Measurements from ENCODE around the gene GIPR.
"Not testable (repeated sequence)": the region's sequence is repeated elsewhere in the genome, so short reads cannot be mapped to it uniquely, and the experiment has no call there.

The GIPR gene

DNA sequence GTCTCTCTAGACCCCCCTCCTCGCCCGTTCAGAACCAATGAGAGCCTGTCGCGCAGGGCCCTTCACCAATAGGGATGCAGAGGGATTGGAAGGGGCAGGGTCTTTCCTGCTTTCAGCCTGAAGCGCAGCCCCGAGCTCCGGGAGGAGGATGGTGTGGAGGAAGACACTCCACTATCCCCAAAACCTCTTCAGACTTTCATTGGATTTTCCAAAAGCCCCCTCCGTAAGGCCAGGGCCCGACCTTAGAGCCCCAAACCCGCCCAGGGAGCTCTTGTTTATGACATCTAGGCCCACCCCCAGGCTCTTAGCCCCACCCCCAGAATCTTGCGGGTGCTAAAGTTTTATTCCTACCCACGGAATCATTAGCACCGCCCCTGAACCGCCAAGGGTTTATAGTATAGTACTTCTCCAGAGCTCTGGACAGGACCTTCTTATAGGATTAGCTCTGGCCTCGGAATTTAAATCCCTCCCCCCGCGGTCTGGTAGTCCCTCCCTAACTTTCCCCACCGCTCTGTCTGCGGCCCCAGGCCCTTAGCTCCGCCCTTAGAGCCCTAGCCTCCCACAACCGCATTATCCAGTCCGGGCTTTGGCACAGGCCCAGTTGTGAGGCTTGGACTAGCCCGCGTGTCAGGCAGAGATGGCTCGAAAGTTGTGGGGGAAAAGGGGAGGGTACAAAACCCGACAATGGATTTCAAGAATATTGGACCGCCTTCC lies 22.2 kb upstream of the GIPR start:
- DNase-seq: peak; percentile 85

DNA sequence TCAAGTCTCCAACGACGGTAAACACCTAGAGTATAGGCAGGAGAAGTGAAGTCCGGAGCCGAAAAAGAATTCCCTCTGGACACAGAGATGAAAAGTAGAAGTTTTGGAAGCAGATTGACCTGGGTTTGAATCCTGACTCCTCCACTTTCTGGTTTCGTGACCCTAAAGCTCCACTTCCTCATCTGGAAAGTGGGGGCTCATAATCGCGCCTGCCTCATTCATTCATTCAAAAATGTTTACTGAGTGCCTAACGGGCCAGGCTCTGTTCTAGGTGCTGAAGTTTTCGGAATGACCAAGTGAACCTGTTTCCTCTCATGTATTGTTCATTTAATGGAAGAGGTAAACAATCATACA lies 21.7 kb upstream of the GIPR start:
- no peak for DNase-seq

DNA sequence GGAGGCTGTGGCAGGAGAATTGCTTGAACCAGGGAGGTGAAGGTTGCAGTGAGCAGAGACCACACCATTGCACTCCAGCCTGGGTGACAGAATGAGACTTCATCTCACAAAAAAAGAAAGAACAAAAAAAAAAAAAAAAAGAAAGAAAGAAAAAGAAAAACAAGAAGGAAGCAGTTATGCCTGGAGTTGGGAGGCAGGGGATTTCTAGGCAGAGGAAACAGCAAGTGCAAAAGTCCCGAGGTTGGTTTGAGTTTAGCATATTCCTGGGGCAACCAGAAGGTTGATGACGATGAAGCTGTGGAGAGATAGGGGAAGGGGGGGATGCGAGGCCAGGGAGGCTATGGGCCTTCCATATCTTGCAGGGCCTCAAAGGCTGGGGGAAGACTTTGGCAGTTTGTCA lies 17.3 kb upstream of the GIPR start:
- no peak for DNase-seq

DNA sequence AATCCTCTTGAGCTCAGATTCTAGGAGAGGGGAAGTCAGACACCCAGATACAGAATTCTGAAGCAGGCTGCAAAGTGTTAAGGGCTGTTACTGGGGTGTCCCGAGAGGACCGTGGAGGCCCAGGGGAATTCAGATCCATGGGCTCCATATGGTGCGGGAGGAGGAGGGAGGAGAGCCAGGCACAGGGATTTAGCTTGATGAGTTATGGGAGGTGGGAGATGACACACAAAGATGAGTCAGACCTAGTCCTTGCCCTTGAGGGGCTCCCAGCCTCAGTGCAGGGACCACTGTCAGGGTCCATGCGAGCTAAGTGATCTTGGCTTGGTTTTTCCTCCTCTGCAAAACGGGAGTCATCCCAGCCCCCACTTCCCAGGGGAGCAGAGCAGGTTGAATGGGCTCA lies 14.4 kb upstream of the GIPR start:
- no peak for DNase-seq

DNA sequence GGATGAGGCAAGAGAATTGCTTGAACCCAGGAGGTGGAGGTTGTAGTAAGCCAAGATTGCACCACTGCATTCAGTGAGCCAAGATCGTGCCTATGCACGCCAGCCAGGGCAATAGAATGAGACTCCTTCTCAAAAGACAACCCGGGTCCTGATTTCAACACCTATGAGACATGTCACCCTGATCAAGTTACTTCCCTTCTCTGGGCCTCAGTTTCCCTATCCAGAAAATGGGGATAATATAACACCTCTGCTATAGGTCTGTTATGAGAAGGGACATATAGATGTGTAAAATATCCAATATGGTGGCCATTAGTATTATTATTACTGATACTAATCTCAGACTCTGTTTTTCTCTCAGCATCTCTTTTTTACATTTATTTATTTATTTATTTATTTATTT lies 12.9 kb upstream of the GIPR start:
- no peak for DNase-seq

DNA sequence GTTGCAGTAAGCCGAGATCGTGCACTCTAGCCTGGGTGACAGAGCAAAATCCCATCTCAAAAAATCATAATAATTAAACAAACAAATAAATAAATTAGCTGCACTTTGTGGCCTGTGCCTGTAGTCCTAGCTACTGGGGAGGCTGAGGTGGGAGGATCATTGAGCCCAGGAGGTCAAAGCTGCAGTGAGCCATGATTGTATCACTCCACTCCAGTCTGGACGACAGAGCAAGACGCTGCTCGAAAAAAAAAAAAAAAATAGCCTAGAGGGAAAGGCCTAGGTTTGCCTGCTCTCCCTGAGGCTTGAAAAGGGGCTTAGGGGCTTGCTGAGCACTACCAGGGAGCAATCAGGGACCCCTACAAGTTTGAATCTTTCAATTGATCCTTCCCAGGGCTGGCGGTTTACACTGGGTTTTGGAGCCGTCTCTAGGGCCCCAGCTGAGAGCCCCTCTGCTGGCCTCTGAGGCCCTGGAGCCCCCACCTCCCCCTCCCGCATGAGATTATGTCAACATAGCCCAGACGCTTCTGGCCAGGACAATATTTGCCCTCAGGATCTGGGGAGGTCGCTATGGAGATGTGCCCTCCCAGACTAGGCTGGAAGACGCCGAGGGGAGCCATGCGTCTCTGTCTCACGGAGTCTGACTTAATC lies 10.4 kb upstream of the GIPR start:
- DNase-seq: no peak

DNA sequence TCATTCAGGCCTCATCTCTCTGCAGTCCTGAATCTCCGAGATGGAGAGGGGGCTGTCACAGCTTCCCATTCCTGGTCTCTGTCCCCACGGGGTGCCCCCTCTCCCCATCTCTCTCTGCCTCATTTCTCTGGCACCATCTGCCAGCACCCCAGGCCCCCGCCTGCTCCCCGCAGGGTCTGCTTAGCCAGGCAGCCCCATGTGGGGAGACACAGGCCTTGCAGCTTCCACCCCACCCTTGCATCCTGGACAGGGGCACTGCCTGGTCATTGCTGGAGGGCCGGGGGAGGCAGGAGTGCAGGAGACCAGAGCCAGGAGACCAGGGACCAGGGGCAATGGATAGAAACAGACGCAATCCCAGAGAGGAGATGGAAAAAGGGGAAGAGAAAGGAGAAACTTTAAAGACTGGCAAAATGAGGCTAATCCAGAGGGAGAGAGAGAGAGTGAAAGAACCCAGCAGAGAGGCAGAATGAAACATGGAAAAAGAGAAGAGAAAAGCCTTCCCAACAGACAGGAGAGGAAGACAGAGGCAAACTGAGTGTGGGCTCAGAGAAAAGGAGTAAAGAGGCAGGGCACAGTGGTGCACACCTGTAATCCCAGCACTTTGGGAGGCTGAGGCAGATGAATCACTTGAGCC lies 8.8 kb upstream of the GIPR start:
- no peak for DNase-seq

DNA sequence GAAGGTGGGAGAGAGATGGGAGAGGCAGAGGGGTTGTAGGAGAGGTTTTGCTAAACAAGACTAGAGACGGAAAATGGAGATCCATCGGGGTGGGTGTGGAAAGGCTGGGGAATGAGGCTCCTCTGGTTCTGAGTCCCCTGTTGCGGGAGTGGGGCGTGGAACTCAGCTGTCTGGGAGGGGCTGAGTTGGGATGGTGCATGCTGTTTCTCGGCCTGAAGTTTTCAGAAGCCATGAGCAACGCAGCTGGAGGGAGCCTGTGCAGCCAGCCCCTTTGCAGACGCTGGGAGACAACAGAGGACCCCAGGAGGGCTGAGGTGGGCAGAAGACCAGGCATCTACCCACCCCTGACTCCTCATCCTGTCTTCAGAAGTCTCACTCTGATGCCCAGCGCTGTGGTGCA lies 7.4 kb upstream of the GIPR start:
- DNase-seq: no peak

DNA sequence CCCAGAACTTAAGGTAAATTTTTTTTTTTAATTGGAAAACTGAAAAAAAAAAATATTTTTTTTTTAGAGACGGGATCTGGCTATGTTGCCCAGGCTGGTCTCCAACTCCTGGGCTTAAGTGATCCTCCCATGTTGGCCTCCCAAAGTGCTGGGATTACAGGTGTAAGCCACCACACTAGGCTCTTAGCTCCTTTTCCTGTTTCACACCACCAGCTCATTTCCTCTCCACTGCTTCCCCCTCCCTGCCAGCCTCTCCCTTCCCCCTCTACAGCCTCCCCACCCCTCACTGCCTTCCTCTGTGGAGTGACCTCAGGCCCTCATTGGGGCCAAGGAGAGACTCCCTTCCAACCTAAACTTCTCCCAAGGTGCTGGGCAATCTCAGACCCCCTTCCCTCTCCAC lies 4.2 kb upstream of the GIPR start:
- DNase-seq: no peak

DNA sequence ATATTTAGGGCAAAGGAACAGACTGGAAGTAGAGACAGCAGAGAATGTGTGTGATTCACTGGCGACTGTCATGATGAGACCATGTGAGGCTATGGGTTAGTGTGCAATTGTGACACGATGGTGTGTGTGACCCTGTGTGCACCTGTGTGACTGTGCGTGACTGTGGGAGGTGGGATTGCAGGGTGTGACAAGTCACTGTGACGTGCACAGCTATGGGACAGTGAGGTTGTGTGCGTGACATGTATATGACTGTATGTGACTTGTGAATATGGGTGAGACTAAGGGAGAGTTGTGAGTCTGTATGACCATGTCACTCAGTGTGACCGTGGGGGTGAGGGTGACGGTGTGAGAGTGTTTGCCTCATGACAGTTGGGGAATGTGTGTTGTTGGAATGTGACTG lies 3.4 kb upstream of the GIPR start:
- DNase-seq: no peak

DNA sequence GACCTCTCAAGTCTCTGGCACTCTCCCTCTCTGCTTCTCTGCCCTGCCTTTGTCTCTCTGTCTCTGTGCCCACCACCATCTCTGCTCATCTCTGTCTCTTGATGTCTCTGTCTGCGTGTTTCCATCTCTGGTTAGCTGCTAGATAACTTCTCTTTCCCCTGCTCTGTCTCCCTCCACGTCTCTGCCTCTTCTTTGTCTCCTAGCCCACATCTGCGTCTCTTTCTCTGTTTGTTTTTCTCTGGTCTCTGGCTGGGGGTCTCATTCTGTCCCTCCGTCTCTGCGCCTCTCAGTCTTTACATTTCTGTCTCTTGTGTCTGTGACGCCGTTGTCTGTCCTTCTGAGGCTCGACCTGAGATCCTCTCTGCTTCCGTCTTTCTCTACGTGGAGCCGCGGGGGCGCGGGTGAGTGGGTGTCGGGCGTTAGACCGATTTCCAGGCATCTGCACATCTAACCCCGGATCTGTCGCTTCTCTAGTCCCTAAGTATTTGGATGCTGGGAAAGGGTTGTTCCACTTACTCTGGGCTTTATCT lies 386 bp downstream of the GIPR start:
- no peak for DNase-seq

DNA sequence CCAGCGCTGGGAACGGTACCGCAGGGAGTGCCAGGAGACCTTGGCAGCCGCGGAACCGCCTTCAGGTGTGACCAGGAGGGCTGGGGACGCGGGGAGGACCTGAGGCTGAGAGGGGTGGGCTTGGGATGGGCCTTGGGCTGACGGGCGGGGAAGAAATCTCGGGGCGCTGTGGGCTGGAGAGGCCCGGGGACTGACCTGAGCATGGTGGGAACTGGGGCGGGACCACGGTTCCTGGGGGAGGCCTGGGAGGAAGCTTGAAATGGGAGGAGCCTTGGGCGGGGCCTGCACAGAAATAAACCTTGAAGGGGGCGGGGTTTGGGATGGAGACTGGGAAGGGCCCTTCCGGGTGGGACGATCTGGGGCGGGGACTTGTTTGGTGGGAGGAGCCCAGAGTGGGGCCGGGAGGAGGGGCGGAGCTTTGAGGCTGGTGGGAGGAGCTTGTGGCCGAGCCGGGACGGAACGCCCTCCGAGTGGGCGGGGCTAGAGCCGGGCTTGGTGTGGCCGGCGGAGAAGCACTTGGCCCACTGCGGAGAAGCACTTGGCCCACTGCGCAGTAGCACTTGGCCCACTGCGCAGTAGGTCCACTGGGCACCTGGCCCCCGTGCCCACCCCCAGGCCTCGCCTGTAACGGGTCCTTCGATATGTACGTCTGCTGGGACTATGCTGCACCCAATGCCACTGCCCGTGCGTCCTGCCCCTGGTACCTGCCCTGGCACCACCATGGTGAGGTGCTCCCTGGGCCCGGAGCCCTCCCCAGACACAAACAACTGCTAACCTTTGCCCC lies 2.8 kb downstream of the GIPR start:
- no peak for DNase-seq

DNA sequence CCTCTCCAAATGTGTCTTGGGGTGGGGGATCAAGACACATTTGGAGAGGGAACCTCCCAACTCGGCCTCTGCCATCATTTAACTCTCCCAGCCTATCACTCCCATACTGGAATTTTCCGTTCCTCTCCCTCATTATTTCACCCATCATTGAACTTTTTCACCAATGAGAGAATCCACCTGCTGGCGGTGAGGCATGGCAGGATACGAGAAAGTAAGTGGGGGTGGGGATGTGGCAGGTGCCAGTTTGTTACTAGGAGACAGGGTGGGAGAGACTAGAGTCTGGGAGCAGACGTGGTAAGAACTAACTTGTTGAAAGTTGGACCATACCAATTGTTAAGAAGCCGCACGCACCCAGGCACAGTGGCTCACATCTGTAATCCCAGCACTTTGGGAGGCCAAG lies 6.9 kb downstream of the GIPR start:
- DNase-seq: no peak

DNA sequence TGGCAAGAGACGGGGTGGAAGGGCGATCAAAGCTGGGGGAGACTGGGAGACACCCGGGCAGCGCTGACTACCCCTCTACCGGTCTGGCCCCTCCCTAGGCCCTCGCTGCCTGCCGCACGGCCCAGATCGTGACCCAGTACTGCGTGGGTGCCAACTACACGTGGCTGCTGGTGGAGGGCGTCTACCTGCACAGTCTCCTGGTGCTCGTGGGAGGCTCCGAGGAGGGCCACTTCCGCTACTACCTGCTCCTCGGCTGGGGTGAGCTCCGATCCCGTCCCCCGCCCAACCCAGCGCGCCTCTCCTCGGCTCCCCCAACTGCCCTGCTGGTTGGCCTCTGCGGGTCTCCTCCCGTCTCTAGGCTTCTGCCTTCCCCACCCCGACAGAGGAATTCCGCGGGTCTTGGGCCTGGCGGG lies 8.8 kb downstream of the GIPR start:
- DNase-seq: no peak

DNA sequence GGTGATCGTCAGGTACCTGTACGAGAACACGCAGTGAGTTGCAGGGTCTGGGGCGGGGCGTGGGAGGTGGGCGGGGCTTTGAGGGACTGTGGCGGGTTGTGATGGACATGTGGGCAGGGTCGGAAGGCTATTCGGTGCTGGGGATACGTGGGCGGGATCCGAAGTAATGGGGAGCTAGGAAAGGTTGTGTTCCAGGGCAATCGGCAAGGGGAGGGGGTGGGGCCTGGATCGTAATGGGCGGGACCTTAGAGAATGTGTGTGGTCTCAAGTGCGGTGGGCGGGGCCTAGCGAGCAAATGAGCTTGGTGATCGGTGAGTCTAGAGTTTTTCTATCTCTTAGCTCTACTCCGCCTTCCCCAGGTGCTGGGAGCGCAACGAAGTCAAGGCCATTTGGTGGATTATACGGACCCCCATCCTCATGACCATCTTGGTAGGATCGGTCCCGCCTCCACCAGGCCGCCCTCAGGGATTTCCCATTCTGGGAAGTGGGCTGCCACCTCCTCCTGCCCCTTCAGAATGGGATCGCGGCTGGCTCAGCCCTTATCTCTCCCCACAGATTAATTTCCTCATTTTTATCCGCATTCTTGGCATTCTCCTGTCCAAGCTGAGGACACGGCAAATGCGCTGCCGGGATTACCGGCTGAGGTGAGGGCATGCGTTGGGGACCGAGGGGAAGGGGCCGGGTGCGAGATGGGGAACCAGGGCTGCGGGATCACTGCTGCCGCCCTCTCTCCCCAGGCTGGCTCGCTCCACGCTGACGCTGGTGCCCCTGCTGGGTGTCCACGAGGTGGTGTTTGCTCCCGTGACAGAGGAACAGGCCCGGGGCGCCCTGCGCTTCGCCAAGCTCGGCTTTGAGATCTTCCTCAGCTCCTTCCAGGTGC lies 9.6 kb downstream of the GIPR start:
- DNase-seq: peak; percentile 83

DNA sequence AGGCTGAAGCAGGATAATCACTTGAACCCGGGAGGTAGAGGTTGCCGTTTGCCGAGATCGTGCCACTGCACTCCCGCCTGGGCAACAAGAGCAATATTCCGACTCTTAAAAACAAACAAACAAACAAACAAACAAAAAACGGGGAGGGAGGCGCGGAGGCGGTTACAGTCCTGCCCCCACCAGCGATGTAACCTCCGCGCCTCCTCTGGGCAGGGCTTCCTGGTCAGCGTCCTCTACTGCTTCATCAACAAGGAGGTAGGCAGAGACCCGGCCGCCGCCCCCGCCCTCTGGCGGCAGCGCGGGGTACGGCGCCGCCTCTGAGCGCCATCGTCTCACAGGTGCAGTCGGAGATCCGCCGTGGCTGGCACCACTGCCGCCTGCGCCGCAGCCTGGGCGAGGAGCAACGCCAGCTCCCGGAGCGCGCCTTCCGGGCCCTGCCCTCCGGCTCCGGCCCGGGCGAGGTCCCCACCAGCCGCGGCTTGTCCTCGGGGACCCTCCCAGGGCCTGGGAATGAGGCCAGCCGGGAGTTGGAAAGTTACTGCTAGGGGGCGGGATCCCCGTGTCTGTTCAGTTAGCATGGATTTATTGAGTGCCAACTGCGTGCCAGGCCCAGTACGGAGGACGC lies 13.5 kb downstream of the GIPR start:
- peak; percentile 69 for DNase-seq

DNA sequence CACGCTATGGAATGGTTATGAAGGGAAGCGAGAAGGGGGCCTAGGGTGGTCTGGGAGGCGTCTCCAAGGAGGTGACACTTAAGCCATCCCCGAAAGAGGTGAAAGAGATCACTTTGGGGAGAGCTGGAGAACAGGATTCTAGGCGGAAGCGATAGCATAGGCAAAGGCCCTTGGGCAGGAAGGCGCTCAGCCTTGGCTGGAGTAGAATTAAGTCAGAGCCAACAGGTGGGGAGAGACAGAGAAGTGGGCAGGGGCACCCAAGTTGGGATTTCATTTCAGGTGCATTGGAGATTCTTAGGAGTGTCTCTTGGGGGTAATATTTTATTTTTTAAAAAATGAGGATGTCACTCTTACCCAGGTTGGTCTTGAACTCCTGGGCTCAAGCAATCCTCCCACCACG lies 14.1 kb downstream of the GIPR start:
- DNase-seq: no peak

DNA sequence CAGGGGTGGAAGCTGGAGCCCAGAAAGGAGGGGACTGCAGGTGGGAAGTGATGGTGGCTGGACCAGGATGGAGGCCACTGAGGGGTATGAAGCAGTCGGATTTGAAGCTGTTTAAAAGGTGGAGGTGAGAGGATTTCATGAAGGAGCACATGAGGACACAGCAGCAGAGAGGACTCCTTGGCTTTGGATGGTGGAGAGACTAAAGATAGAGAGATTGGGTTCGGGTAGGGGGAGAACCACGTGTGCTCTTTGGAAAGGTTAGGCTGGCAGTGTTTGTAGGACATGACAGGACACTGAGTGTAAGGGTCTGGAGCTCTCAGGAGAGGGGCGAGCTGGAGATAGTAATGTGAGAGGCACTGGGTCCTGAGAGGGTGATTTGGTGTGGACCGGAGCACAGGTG lies 14.9 kb downstream of the GIPR start:
- no peak for DNase-seq

DNA sequence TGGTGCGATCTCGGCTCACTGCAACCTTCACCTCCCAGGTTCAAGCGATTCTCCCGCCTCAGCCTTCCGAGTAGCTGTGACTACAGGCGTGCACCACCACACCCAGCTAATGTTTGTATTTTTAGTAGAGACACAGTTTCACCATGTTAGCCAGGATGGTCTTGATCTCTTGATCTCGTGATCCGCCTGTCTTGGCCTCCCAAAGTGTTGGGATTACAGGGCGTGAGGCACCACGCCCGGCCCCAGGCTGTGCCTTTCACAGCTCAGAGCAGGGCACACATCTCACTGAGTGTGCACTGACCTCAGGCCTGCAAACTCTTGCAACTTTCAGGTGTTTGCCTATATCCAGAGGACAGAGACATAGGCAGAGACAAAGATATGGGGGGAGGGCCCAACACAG lies 17.0 kb downstream of the GIPR start:
- DNase-seq: not testable (repeated sequence)

DNA sequence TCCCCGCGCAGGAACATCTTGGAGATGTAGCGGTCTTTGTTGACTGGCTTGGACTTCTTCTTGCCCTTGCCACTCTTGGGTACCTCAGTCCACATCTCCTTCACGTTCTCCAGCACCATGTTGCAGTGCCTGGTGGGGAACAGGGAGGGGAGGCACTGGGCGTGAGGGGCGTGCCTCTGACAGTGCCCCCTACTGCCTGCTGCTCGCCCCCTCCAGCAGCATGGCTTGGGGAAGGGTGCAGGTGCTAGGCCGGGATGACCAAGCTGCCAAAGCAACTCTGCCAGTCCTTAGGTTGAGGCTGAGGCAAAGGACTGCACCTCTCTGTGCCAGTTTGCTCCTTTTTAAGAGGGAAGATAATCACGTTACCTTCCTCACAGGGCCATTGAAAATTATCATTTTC lies 19.6 kb downstream of the GIPR start:
- no peak for DNase-seq

DNA sequence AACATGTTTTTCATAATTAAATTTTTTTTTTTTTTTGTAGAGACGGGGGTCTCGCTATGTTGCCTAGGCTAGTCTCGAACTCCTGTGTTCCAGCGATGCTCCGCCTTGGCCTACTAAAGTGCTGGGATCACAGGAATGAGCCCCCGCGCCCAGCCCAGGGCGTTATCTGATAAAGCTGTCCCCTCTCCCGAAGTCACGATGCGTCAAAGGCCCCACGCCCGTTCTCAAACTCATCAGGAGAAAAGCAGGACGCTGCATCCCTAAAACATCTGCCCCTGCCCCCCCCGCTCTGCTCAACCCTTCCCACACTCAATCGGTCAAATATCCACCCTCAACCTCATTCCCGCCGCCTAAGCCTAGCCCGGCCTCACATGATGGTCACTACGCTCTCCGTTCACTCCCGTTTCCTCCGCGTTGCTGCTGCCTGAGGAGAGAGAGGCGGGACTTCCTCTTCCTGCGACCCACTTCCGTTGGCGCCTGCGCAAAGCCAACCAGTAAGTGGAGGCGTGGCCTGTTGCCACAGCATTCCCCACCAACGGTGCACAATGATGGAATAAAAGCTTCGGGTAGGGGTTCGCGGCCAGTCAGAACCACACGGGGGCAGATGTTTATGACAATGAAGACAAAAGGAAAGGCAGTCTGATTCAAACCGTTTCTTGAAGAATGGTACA lies 23.6 kb downstream of the GIPR start, which contains the start of gene SNRPD2:
TSS of gene SNRPD2 (minus strand) at position 438 of the 671 bp plus-strand sequence. CDS start at position 373, 65 bp downstream.
- DNase-seq: peak; percentile 90
